HCT116 (cell line): ENCODE results near the gene FAM98A.

Source experiments
- CTCF ChIP-seq, 3 experiments: fragments of 200-600 bp in 1 of 3; sonication (generic) in 1 of 3; IDR thresholded peaks in 2 of 3; conservative IDR thresholded peaks in 1 of 3; 2 replicates each; pipeline ENCODE4 v1.5.1; 2012 to 2017; ENCODE audit warnings: low read depth in 2 of 3, low read length in 2 of 3, antibody characterized with exemption in 1 of 3, borderline replicate concordance in 1 of 3, control low read depth in 1 of 3, mild to moderate bottlenecking in 1 of 3, mixed read lengths in 1 of 3, mixed run types in 1 of 3, moderate library complexity in 1 of 3; ENCODE audit not compliant: insufficient read depth in 1 of 3
- EZH2phosphoT487 ChIP-seq: fragments of 200-600 bp; IDR thresholded peaks from 2 replicates; pipeline ENCODE4 v1.6.1; 2018; ENCODE audit warnings: antibody characterized with exemption, borderline replicate concordance
- POLR2A ChIP-seq: IDR thresholded peaks from 2 replicates; pipeline ENCODE4 v1.7.0; 2011; ENCODE audit warnings: borderline replicate concordance; ENCODE audit not compliant: insufficient read depth, insufficient read length; ENCODE audit errors: extremely low read depth
- POLR2AphosphoS5 ChIP-seq: IDR thresholded peaks from 2 replicates; pipeline ENCODE4 v1.6.1; 2011; ENCODE audit warnings: mild to moderate bottlenecking, low read depth, low read length, moderate library complexity
- REST ChIP-seq: IDR thresholded peaks from 2 replicates; pipeline ENCODE4 v1.6.1; 2012; ENCODE audit warnings: low read depth
- SRF ChIP-seq: IDR thresholded peaks from 2 replicates; pipeline ENCODE4 v1.6.1; 2012; ENCODE audit warnings: low read depth

GRCh38 chr2:33586766-33587165 is 12.3 kb downstream of the FAM98A start:
- TF ChIP-seq POLR2AphosphoS5, result no peak
- TF ChIP-seq CTCF (IDR thresholded peaks at IDR 0.05 in 2 of 3, conservative IDR thresholded peaks at IDR 0.05 in 1 of 3; ENCODE audit: borderline replicate concordance in 1 of 3, insufficient read depth in 1 of 3, low read depth in 2 of 3, low read length in 2 of 3), result no peak
- TF ChIP-seq POLR2A, result no peak
- TF ChIP-seq REST, result no peak
- TF ChIP-seq SRF, result no peak
- TF ChIP-seq EZH2phosphoT487, result no peak
